Urothelium cell line (cell line): ENCODE results near the gene KLHL25.

ENCODE experiments used
- DNase-seq: peaks from one replicate; pipeline ENCODE4 v3.0.0; 2011; ENCODE audit warnings: low spot score, mixed read lengths
- FAIRE-seq: peaks from 2 replicates; lab custom pipeline; 2011; peaks lifted over from hg19 to GRCh38; lab: Jason Lieb, UNC

KLHL25 gene

DNA sequence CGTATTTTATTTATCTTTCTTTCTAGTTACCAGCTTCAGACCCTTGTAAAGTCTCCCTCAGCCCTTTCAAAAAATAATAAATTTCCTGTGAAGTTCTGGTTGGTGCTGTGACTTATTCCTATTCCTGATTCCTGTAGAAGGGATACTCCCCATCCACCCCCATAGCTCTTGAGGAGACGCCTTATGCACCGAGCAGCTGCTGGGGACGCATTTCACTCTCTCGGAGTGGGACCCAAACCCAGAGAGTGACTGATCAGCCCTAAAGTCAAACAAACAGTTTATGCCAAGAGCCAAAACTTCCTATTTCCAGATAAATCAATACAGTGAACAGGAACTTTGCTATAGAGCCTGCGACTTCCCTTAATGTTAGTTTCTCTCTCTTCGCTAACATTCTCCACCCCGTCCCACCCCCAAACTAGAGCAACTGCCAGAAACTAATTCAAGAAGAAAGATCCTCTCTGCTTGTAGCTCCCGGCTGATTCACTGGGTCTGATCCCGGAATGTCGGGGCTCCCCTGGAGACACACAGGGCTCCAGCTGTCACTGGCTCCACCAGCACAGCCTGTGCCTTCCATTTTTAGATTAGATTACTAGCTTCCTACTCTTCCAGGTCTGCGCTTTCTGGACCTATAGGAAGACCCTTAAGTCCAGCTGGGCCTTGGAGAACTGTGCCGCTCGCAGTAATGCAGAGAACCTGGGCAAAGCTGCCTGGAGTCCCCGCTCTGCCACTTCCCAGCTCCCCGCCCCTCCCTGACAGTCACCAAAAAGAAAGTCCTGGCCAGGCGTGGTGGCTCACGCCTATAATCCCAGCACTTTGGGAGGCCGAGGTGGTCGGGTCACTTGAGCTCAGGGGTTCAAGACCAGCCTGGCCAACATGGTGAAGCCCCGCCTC is 45.2 kb downstream of the KLHL25 start:
- FAIRE-seq: no peak
- DNase-seq: no peak

DNA sequence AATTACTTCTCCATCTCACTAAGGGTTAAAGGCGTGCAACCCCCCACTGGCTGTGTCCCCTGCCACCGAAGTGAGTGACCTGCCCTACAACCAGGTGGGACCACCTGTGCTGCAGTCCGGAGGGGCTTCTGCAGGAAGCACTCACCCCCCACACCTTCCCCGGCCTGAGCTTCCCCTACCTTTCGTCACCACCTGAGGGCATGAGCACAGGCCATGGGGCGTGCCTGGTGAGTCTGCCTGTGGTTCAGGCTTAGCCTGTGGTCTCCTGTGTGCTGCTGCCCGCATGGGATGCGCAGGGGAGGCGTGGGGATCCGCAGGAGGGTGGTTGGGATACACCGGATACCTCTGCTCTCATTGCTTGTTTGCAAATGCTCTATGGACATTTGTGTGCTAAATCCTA is 46.0 kb downstream of the KLHL25 start:
- no peak for DNase-seq

DNA sequence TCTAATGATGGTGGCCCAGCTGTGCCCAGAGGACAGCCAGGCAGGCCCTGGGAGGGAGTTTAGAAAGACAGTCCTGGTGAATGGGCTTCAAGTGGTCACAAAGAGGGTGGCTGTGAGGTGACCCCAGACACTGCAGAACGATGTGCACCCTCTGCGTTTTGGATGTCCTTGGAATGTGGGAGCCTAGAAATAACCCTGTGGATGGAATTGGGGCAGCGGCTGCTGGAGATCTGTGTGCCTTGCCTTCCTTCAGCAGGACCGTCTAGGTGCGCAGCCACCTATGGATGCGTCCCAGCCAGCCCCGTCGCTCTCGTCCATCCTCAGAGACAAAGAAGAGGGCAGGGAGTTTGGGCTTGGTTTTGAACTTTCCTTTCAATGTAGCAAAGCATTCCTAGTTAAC is 46.5 kb downstream of the KLHL25 start:
- no peak for FAIRE-seq
- no peak for DNase-seq

More for the DNA sequence above, 46.0 kb downstream of the KLHL25 start:
- FAIRE-seq: no peak

DNA sequence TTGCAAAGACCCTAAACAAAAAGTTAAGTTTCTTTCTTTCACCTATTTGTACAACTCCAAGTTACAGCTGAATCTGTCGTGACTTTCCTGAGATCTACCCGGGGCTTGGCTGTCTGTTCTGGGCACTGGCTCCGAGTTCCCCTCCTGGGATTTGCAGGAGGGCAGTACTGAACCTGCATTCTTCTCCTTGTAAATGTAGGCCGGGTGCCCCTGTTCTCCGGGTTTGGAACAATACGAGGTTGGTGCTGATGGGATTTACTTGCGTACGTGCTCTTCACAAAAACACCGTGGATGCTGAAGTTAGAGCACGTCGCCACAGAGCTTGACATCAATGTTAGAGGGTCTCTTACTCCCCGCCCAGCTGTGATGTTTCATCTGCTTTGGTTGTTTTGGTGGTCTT is 48.1 kb downstream of the KLHL25 start:
- FAIRE-seq: no peak
- DNase-seq: no peak

DNA sequence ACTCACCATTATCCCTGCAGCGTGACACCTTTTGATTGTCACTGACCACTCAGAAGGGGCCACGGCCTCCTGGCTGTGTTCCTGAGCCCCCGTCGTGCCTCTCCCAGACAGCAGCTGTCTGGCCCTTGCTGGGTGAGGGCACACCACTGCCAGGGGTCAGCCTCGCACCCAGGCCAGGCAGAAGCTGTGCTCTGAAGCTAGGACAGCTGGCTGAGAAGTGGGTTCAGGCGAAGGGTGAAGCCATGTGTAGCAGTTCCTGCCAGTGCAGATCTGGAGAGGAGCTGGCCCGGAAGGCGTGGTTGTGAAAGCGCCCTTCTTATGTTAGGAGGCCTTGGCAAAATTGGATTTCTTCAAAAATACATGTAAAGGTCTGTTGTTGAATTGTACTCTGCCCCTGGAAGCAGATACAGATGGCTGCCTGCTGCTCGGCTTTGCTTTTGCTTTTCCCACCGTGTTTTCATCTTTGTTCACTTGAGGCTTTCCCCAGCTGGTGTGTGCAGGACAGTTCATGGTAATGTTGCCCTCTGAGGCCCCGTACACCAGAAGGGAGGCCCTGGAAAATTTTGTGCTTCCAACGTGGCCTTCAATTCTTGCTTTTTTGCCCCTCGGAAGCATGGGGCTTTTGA is 49.1 kb downstream of the KLHL25 start:
- no peak for DNase-seq
- FAIRE-seq: no peak

DNA sequence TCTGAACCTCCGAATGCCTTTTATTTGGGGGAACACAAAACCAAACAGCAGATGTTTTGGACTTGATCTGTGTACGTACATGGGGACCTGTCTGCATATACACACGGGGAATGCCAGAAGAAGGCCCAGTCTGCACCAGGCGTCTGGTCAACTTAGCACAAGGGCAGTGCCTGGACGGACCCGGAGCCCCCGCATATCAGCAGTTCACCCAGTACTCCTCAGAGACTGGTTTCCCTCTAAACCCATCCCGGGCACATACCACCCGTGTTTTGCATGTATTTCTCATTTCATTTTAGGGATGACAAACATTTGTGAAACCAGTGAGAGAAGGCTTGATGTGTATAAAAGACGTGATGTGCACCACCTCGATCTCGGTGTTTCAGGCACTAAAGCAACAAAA is 49.7 kb downstream of the KLHL25 start:
- DNase-seq (no peak), FAIRE-seq (no peak)

DNA sequence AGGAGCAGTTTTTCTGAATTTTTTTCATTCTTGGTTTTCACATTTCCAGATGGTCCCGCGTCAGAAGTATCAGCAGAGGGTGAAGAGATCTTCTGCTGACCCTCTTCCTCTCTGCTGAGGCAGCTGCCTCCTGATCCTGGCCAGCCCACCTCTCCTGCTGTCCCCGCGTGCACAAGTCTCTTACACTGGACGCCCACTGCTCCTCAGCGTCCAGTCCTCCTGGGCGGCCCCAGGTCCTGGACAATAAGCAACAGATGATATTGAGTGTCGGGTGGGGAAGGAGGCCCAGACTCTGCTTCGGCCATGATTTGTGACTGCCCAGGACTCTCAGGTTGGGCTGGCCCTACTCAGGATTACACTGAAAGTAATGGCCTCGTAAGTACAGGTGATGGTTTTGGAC is 50.1 kb downstream of the KLHL25 start:
- FAIRE-seq (no peak), DNase-seq (no peak)

DNA sequence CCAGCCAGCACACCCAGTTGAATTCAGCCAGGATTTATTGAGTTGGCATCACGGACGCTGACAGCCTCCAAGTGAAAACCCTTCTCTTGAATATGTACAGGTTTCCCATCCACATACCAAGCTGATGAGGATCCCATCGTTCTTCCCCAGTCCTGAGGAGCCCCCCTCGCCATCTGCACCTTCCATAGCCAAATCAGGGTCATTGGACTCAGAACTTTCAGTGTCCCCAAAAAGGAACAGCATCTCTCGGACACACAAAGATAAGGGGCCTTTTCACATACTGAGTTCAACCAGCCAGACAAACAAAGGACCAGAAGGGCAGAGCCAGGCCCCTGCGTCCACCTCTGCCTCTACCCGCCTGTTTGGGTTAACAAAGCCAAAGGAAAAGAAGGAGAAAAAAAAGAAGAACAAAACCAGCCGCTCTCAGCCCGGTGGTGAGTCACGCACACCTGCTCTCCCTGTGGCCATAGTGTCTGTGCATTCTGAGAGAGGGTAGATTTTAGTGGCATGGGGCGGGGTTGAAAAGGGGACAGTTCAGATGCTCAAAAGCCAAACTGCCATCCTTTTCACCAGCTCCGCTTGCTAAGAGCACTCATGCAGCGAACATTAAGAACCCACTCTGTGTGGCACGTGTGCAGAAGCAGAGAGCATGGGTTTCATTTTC is 51.2 kb downstream of the KLHL25 start:
- peak; percentile 23 for FAIRE-seq
- DNase-seq: no peak

DNA sequence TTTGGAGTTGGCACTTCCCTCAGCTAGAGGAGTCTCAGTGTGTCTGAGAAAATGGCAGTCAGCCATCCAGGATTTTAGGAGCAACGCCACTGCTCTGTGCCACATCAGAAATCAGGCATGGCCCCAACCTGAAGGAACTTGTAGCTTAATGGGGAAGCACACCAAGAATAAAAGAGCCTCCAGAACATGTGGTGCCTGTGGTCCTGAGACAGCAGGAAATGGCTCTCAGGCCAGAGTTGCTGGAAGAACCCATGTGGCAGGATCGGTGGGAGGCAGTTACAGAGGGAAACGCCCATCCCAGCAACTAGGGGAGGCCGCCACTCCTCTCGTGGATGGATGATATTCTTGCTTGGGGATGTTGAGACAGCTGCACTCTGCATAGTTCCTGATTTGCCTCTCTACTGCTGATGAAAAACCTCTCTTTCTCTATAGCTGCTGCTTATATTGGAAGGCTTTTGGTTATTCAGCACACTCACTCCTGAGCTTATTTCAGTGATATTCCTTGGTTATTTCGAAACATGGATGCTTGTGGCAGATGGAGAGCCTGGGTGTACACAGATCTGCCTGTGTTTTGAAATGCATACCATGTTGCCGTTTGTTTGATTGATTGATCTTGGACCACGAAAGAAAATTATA is 52.4 kb downstream of the KLHL25 start:
- DNase-seq (no peak), FAIRE-seq (no peak)

DNA sequence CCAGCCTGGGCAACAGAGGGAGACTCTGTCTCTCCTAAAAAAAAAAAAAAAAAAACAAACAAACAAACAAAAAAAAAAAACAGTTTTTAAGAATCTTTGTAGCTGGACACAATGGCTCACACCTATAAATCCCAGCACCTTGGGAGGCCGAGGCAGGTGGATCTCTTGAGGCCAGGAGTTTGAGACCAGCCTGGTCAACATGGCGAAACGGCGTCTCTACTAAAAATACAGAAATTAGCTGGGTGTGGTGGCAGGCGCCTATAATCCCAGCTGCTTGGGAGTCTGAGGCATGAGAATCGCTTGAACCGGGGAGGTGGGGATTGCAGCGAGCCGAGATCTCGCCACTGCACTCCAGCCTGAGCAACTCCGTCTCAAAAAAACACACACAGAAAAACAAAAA is 53.1 kb downstream of the KLHL25 start:
- FAIRE-seq (no peak), DNase-seq (no peak)

DNA sequence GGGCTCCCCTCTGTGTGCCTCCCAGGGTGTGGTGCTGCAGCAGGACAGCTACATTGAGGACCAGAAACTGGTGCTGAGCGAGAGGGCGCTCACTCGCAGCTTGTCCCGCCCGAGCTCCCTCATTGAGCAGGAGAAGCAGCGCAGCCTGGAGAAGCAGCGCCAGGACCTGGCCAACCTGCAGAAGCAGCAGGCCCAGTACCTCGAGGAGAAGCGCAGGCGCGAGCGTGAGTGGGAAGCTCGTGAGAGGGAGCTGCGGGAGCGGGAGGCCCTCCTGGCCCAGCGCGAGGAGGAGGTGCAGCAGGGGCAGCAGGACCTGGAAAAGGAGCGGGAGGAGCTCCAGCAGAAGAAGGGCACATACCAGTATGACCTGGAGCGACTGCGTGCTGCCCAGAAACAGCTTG is 53.7 kb downstream of the KLHL25 start:
- FAIRE-seq: no peak
- DNase-seq: no peak

DNA sequence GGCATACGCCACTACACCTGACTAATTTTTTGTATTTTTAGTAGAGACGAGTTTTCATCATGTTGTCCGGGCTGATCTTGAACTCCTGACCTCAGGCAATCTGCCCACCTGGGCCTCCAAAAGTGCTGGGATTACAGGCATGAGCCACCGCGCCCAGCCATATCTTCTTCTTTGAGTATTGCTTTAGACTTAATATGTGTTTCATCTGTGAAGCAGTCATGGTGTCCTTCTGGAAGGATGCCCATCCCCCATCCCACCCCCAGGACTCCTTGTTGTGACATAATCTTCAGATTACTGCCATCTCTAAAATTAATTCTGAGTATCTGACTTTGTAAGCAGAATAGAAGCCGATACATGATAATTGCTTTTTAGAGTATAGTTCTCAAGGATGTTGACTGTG is 57.7 kb downstream of the KLHL25 start:
- no peak for DNase-seq
- no peak for FAIRE-seq

DNA sequence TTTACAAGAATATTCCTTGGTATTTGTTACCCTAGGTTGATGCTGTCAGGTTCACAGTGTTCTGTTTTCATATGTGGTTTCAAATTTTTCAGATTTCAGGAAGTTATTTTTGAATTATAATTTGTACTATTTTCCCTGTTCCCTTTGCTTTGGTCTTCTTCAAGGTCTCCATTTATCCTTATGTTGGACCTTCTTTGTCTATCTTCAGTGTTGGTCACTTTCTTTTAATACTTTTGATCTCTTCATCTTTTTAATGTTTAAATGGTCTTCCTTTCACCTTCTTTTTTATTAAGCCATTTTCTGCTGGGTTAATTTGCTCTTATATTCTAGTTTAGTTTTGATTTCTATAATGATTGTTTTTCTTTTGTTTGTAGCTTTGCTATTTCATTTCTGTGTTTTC is 61.3 kb downstream of the KLHL25 start:
- FAIRE-seq (no peak), DNase-seq (no peak)

DNA sequence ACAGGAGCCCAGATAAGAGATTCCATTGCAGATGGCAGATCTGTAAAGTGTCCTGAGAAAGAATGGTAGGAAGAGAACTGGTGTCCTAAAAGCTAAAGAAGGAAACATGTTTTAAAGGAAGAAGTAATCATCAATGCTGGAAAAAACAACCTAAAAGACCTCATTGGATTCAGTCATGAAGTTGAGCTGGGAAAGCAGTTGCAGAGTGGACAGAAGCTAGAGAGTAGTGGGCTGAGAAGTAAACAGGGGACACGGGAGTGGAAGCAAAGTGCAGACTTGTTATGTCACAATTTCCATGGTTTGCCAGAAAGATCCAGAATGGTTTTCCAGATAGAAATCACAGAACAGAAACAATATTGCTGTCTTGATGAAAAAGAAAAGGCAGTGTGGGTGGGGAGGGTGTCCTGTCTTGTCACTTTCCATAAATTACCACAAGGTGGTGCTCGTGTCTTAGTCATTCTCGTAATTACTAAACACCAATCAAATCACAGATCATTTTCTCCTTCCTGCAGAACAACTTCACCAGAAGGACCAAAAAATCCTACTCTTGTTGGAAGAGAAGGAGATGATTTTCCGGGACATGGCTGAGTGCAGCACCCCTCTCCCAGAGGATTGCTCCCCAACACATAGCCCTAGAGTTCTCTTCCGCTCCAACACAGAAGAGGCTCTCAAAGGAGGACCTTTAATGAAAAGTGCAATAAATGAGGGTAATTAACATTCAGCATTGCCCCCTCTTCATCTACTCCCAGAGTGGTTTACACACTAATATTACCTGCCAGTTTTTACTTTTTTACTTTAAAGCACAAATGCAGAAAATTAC is 64.5 kb downstream of the KLHL25 start:
- peak; percentile 63 for DNase-seq
- FAIRE-seq: peak; percentile 55

DNA sequence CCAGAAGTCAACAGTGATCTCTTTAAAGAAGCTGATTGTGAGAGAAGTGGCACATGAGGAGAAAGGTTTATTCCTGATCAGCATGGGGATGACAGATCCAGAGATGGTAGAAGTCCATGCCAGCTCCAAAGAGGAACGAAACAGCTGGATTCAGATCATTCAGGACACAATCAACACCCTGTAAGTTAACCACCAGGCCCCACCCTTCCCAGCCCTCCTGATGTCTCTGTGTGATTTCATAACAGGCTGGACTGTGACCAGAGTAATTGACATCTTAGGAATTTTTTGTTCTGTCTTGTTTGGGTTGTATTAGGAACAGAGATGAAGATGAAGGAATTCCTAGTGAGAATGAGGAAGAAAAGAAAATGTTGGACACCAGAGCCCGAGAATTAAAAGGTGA is 67.7 kb downstream of the KLHL25 start:
- FAIRE-seq: no peak
- DNase-seq: no peak

DNA sequence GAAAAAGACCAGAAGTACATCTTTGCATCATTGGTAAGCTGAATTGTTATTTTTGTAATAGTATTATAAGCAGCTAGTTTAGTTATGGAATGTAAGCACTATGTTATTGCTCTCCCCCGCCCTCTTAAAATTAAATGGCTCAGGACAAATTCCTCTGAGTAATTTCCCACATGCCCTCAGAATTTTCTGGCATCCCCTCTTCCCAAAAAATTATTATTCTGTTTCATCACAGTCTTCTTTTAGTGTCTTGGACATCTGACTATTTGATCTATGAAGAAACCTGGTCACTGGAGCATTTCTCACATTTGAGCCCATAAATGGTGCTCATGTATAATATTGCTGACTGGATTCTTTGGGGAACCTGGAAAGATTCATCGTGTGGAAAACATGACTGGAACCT is 68.3 kb downstream of the KLHL25 start:
- FAIRE-seq (no peak), DNase-seq (no peak)

DNA sequence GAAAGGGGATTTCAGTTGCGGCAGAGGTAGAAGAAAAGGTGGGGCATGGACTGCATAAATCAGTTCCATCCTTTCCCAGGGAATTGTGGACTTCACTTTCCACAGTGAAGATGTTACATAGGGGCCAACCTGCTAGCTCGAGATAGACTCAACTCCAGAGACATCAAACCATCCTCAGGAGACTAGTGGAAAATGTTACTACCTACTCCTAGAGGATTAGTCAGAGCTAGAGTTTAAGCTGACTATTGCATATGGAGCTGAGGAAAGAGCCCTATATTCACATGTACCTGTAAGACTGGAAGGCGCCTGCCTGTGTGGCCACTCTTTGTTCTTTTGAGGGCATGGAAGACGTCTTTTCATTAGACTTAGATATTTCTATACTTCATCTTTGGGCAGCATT is 69.2 kb downstream of the KLHL25 start:
- DNase-seq: no peak
- FAIRE-seq: no peak

DNA sequence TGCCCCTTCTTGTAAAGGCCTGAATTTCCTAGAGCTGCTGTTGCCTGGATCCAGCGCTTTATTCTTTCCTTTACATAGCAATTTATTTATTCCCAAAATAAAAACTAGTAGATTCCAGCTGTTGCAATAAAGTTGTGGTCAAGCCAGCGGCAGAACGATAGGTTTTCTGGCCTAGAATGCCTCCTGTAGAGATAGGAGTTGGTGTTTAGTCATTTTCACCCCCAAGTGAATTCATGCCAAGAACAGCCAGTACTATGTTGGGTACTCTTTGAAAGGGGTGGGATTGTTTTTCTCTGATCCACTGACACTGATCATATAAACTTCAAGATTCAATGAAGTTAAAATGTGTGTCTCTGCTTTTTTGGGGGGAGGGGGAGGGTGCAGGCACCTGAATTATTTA is 69.7 kb downstream of the KLHL25 start:
- FAIRE-seq (no peak), DNase-seq (no peak)

DNA sequence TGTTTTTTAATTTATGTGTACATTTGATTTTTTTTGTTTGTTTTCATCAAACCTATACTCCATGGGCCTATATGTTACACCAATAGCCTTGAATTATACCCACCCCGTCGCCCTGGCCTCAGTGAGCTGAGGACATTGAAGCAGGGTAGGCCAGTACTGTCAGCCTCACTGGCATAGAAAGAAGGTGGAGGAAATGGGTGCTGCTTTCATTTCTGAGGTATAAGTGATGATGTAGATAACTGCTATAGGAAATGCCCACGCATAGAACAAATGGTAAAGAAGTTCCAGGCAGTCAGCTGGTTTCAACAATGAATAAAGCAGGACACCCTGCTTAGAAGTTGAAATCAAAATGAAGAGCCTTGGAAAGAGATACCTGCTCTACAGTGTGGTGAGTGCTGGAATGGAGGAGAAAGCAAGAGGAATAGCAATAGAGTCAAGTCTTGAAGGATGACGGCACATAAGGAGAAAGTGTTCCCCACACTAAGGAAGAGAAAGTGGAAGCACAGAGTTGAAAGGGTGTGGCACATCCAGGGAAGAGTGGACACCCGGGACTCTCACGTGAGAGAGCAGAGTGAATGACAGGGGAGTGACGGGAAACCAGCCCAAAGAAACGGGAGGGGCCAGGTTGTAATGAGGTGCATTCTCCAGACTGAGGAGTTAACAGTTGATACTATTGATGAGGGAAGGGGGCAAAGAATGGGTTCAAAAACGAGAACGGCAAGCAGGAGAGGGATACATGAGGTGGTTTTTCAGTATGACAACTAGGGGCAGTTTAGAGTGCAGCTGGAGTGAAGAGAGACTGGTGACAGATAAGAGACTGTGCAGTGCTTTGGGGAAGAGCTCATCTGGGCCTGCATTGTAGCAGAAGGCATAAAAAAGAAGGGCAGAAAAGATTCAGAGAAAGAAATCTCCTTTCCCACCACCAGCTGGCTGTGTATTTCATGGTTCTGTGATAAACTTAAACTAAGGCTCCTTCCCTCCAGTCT is 70.5 kb downstream of the KLHL25 start:
- DNase-seq (no peak), FAIRE-seq (no peak)
